ENCODE measurements around the gene TFDP2.
A peak's percentile ranks its signal among the peaks of the same experiment; 100 is the strongest.

TFDP2 gene

DNA sequence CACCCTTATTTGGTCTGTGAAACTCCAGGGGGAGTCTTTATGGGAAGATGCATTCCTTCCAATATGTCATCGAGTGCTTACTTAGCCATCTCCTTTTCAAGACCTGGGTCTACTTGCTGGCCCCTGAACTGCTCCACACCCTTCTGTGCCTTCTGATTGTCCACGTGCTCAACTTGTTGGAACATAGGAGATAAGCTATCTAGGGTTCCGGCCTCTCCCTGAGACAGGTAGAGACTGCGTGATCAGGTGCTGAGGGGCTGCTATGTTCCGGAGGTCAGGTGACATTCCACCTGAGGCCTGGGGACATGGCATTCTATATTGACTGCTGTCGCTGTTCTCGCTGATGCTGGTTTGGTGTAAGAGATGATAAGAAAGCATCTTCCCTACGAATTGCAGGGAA is 207.3 kb downstream of the TFDP2 start:
- no peak for TF ChIP-seq CTCF (conservative IDR thresholded peaks at IDR 0.05; ENCODE audit: low read depth, low read length)
- H3K4me3 ChIP-seq (ENCODE audit: low read depth, low read length): no peak overlapping the region
- DNase-seq (ENCODE audit: low read depth): no peak

- H3K4me3 ChIP-seq (ENCODE audit: low read depth, low read length): no peak overlapping the region
- no peak for DNase-seq (ENCODE audit: low read depth)
- TF ChIP-seq CTCF (conservative IDR thresholded peaks at IDR 0.05; ENCODE audit: low read depth, low read length): no peak
Observed at GRCh38 chr3:141941093-141941492, 208.3 kb downstream of the TFDP2 start.

DNA sequence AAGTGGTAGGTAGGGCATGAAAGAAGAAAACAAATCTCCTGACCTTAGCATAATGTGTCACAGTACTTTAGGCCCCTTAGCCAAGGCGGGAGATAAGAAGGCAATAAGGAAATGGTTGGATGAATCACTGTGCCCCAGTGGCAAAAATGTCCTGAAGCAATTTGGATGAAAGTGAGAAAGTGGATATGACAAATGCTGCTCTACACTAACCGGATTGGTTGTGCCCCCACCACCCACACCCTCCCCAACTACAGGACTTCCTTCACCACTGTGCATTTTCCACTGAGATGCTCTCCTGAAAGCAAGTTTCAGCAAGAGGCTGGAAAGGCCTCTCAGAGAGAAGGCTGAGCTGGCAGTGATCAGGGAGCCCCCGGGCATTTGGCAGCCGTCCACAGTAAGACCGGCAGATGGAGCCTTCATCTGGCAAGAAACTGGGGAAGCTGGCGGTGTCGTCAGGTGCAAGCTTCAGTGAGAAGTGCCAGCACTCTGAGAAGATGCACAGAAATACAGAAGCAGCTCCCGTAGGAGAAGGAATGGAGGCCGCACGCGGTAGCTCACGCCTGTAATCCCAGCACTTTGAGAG is 209.1 kb downstream of the TFDP2 start:
- H3K4me3 ChIP-seq (ENCODE audit: low read depth, low read length): no peak overlapping the region
- peak; percentile 28 for DNase-seq (ENCODE audit: low read depth)
- TF ChIP-seq CTCF (conservative IDR thresholded peaks at IDR 0.05; ENCODE audit: low read depth, low read length): no peak

DNA sequence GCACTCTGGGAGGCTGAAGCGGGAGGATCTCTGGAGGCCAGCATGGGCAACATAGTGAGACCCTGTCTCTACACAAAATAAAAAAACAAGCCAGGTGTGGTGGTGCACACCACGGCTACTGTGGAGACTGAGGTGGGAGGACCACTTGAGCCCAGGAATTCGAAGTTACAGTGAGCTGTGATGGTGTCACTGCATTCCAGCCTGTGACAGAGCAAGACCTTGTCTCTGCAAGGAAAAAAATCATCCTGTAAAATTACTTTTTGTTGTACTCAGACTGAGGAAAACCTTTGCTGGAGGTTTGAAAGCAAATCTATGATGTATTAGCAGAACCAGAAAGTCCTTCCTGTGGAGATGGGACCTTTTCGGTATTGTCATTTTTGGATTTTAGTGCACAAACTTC is 209.6 kb downstream of the TFDP2 start:
- TF ChIP-seq CTCF (conservative IDR thresholded peaks at IDR 0.05; ENCODE audit: low read depth, low read length): no peak
- no peak for DNase-seq (ENCODE audit: low read depth)
- no peak overlapping the region for H3K4me3 ChIP-seq (ENCODE audit: low read depth, low read length)

DNA sequence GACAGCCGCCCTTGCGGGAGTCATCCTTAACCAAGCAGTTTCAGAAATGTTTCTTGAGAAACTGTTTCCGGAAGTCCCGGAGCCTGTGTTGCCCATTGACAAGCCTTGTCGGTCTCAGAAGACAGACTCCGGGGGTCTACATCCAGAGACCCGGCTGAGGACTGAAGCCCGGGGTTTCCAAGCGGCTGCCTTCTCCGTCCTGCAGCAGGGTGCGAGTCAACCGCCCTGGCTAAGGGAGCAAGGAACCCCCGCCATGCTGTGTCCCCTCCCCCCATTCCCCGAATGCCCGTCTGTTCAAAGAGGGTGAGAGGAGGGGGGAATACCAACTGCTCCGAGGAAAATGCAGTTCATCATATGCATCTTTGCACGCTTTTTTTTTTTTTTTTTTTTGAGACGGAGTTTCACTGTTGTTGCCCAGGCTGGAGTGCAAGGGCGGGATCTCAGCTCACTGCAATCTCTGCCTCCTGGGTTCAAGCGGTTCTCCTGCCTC is 211.3 kb downstream of the TFDP2 start:
- no peak for TF ChIP-seq CTCF (conservative IDR thresholded peaks at IDR 0.05; ENCODE audit: low read depth, low read length)
- H3K4me3 ChIP-seq (ENCODE audit: low read depth, low read length): no peak overlapping the region

DNA sequence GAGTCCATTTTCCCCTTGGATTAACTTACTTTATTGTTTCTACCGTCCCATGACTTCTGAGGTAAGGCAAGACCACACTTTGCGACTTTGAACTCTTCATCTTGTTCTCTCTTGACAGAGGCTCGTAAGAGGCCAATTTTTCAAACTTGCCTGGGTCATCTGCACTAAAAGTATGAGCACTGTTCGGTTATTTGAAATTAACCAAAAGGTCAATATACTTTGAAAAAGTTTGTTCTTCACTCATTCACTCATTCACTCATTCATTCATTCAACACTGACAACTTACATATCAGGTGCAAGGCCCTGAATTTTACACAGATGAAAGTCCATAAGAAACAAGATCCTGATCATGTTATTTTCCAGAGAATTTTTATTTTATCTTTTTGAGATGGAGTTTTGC is 215.0 kb downstream of the TFDP2 start:
- H3K4me3 ChIP-seq (ENCODE audit: low read depth, low read length): no peak overlapping the region
- no peak for DNase-seq (ENCODE audit: low read depth)
- TF ChIP-seq CTCF (conservative IDR thresholded peaks at IDR 0.05; ENCODE audit: low read depth, low read length): no peak

More for the DNA sequence above, 211.3 kb downstream of the TFDP2 start:
- DNase-seq (ENCODE audit: low read depth): no peak
